ENCODE results near the gene ANAPC10.

- TF ChIP-seq CTCF (IDR thresholded peaks at IDR 0.05): no peak
- TF ChIP-seq POLR2A (IDR thresholded peaks at IDR 0.05): no peak
Observed at GRCh38 chr4:145098675-145099037, 660 bp upstream of the ANAPC10 start.
